ENCODE data around the gene XRCC6. TPM values are rescaled to one million over a fixed set of nuclear protein-coding genes. Genes with fewer than 3 reads are reported as not detected.
A peak's percentile ranks its signal among the peaks of the same experiment; 100 is the strongest.

Gene XRCC6
- total and polyA plus RNA-seq, 2 of the 13 experiments (the other 11 are each of a cell fraction or from before 2014, with no cell fraction given) = 124 to 625 TPM

- TF ChIP-seq AKNA (CRISPR knock-in tag; IDR thresholded peaks at IDR 0.05; ENCODE audit: borderline replicate concordance) (no peak), SP1 (IDR thresholded peaks at IDR 0.05) (no peak), SP1 (CRISPR knock-in tag; IDR thresholded peaks at IDR 0.05) (peak; percentile 71), THAP8 (CRISPR knock-in tag; IDR thresholded peaks at IDR 0.05; ENCODE audit: borderline replicate concordance) (no peak; the same call in 1 of the 2 replicates), KLF15 (CRISPR knock-in tag; IDR thresholded peaks at IDR 0.05; ENCODE audit: borderline replicate concordance) (no peak), ZNF792 (CRISPR knock-in tag; IDR thresholded peaks at IDR 0.05) (peak; percentile 44; the same call in 1 of the 2 replicates), ZSCAN22 (CRISPR knock-in tag; IDR thresholded peaks at IDR 0.05) (0 out of 2 replicates have a peak, but pooled peaks have one; percentile 16), MIER2 (CRISPR knock-in tag; IDR thresholded peaks at IDR 0.05) (no peak), SMYD3 (CRISPR knock-in tag; IDR thresholded peaks at IDR 0.05) (no peak), ZFP36 (IDR thresholded peaks at IDR 0.05; ENCODE audit: borderline replicate concordance, low read depth, low read length, partially characterized antibody) (no peak), MATR3 (CRISPR knock-in tag; IDR thresholded peaks at IDR 0.05) (no peak), PRDM10 (CRISPR knock-in tag; IDR thresholded peaks at IDR 0.05; ENCODE audit: low read depth) (peak; percentile 25; the same call in 1 of the 2 replicates), HMGXB4 (CRISPR knock-in tag; IDR thresholded peaks at IDR 0.05; ENCODE audit: borderline replicate concordance in 1 of 2, low read depth in 1 of 2) (peak; percentile 43 to 76; a peak in 3 of 4 replicates), NFE2L1 (CRISPR knock-in tag; IDR thresholded peaks at IDR 0.05; ENCODE audit: borderline replicate concordance) (no peak), SOX5 (CRISPR knock-in tag; IDR thresholded peaks at IDR 0.05; ENCODE audit: borderline replicate concordance) (no peak; the same call in 1 of the 2 replicates), ZNF740 (CRISPR knock-in tag; IDR thresholded peaks at IDR 0.05) (no peak), ESRRA (CRISPR knock-in tag; IDR thresholded peaks at IDR 0.05; ENCODE audit: low read depth) (no peak; the same call in 1 of the 2 replicates)
These were observed 61.1 kb downstream of the XRCC6 start (continued) for GRCh38 chr22:41682033-41682807.
